NCI-H524 (cell line): Measurements from ENCODE around the gene MEI4.
"Not testable (repeated sequence)": the region's sequence is repeated elsewhere in the genome, so short reads cannot be mapped to it uniquely, and the experiment has no call there.

Experiments used
- DNase-seq, 2 experiments: peaks; one replicate each; lab custom pipeline; 2025; lab: John Stamatoyannopoulos, UW

Gene MEI4

GRCh38 chr6:77683515-77683914 lies 30.7 kb downstream of the MEI4 start:
- DNase-seq = no peak

- DNase-seq = no peak
Observed at GRCh38 chr6:77686931-77687330, 34.1 kb downstream of the MEI4 start.

- peak in 1 of 2 experiments; percentile 57 for DNase-seq
Observed at GRCh38 chr6:77688649-77689048, 35.8 kb downstream of the MEI4 start.

GRCh38 chr6:77700095-77700494 lies 47.3 kb downstream of the MEI4 start:
- DNase-seq = not testable (repeated sequence)

- DNase-seq = no peak
Observed at GRCh38 chr6:77707603-77708002, 54.8 kb downstream of the MEI4 start.

GRCh38 chr6:77715588-77715987 lies 62.7 kb downstream of the MEI4 start:
- no peak for DNase-seq

- no peak for DNase-seq
Observed at GRCh38 chr6:77716311-77716710, 63.5 kb downstream of the MEI4 start.

GRCh38 chr6:77736010-77736409 lies 83.2 kb downstream of the MEI4 start:
- not testable (repeated sequence) for DNase-seq

GRCh38 chr6:77740380-77740779 lies 87.5 kb downstream of the MEI4 start:
- DNase-seq = peak in 1 of 2 experiments; percentile 28

GRCh38 chr6:77752156-77752555 lies 99.3 kb downstream of the MEI4 start:
- DNase-seq = not testable (repeated sequence)

GRCh38 chr6:77762386-77762785 lies 109.5 kb downstream of the MEI4 start:
- DNase-seq = no peak

- no peak for DNase-seq
Observed at GRCh38 chr6:77763124-77763523, 110.3 kb downstream of the MEI4 start.

GRCh38 chr6:77764364-77764763 lies 111.5 kb downstream of the MEI4 start:
- no peak for DNase-seq

- DNase-seq = no peak
Observed at GRCh38 chr6:77773157-77773822, 120.5 kb downstream of the MEI4 start.

GRCh38 chr6:77774457-77774856 lies 121.6 kb downstream of the MEI4 start:
- no peak for DNase-seq

- DNase-seq = no peak
Observed at GRCh38 chr6:77776441-77776840, 123.6 kb downstream of the MEI4 start.

- no peak for DNase-seq
Observed at GRCh38 chr6:77778527-77778926, 125.7 kb downstream of the MEI4 start.

GRCh38 chr6:77786935-77787629 lies 134.2 kb downstream of the MEI4 start:
- DNase-seq = no peak

GRCh38 chr6:77796824-77797809 lies 144.3 kb downstream of the MEI4 start:
- DNase-seq = no peak

GRCh38 chr6:77812304-77812703 lies 159.5 kb downstream of the MEI4 start:
- DNase-seq = no peak

- no peak for DNase-seq
Observed at GRCh38 chr6:77813090-77813489, 160.3 kb downstream of the MEI4 start.

GRCh38 chr6:77814119-77814518 lies 161.3 kb downstream of the MEI4 start:
- no peak for DNase-seq
